H9 (cell line): ENCODE measurements around the gene CRAT. TPM values are rescaled to one million over a fixed set of nuclear protein-coding genes. Genes with fewer than 3 reads are reported as not detected.

Experiments
- DNase-seq: peaks from one replicate; pipeline ENCODE4 v3.0.0-alpha.2; 2017
- H2AFZ ChIP-seq: one replicate; pipeline ENCODE4 v1.6.1; 2013; ENCODE audit warnings: mild to moderate bottlenecking, low read length, control low read depth, moderate library complexity
- H2AK5ac ChIP-seq: 2 replicates; pipeline ENCODE4 v1.6.1; 2013; ENCODE audit warnings: low read length, control low read depth, mixed read lengths; ENCODE audit not compliant: insufficient read length
- H2BK120ac ChIP-seq: one replicate; pipeline ENCODE4 v1.6.1; 2013; ENCODE audit warnings: low read depth, mild to moderate bottlenecking, low read length, control low read depth, inconsistent platforms; ENCODE audit not compliant: poor library complexity, severe bottlenecking
- H2BK12ac ChIP-seq: 2 replicates; pipeline ENCODE4 v1.6.1; 2013; ENCODE audit warnings: low read length, control low read depth, mixed read lengths, low read depth; ENCODE audit not compliant: insufficient read length
- H2BK15ac ChIP-seq: 2 replicates; pipeline ENCODE4 v1.6.1; 2013; ENCODE audit warnings: low read depth, low read length, control low read depth
- H2BK20ac ChIP-seq: one replicate; pipeline ENCODE4 v1.6.1; 2013; ENCODE audit warnings: low read depth, mild to moderate bottlenecking, low read length, control low read depth, inconsistent platforms; ENCODE audit not compliant: poor library complexity, severe bottlenecking
- H2BK5ac ChIP-seq: 2 replicates; pipeline ENCODE4 v1.6.1; 2013; ENCODE audit warnings: low read length, control low read depth, mixed read lengths; ENCODE audit not compliant: insufficient read length
- H3K14ac ChIP-seq: 2 replicates; pipeline ENCODE4 v1.6.1; 2013; ENCODE audit warnings: low read length, control low read depth; ENCODE audit not compliant: insufficient read depth
- H3K18ac ChIP-seq: 2 replicates; pipeline ENCODE4 v1.6.1; 2013; ENCODE audit warnings: low read depth, mild to moderate bottlenecking, mixed read lengths, low read length, control low read depth; ENCODE audit not compliant: insufficient read length
- H3K23ac ChIP-seq: 2 replicates; pipeline ENCODE4 v1.6.1; 2013; ENCODE audit warnings: low read length, control low read depth, mixed read lengths, low read depth; ENCODE audit not compliant: insufficient read length
- H3K23me2 ChIP-seq: 2 replicates; pipeline ENCODE4 v1.6.1; 2013; ENCODE audit warnings: low read depth, mild to moderate bottlenecking, mixed read lengths, low read length, control low read depth; ENCODE audit not compliant: insufficient read length, poor library complexity, severe bottlenecking
- H3K27ac ChIP-seq: 2 replicates; pipeline ENCODE4 v1.5.1; 2013; ENCODE audit warnings: low read length, control low read depth, mixed read lengths, low read depth; ENCODE audit not compliant: insufficient read length
- H3K27me3 ChIP-seq: 2 replicates; pipeline ENCODE4 v1.6.1; 2013; ENCODE audit warnings: low read length, control low read depth, inconsistent platforms; ENCODE audit not compliant: insufficient read depth
- H3K4ac ChIP-seq: 2 replicates; pipeline ENCODE4 v1.6.1; 2013; ENCODE audit warnings: low read depth, mild to moderate bottlenecking, control low read depth, inconsistent platforms, low read length, moderate library complexity
- H3K4me1 ChIP-seq: 2 replicates; pipeline ENCODE4 v1.6.1; 2013; ENCODE audit warnings: low read length, control low read depth, inconsistent platforms; ENCODE audit not compliant: insufficient read depth
- H3K4me2 ChIP-seq: 2 replicates; pipeline ENCODE4 v1.6.1; 2013; ENCODE audit warnings: low read length, control low read depth, mixed read lengths; ENCODE audit not compliant: insufficient read length, insufficient read depth
- H3K56ac ChIP-seq: 2 replicates; pipeline ENCODE4 v1.6.1; 2013; ENCODE audit warnings: low read depth, mild to moderate bottlenecking, mixed read lengths, low read length, control low read depth; ENCODE audit not compliant: insufficient read length
- H3K79me1 ChIP-seq: 2 replicates; pipeline ENCODE4 v1.6.1; 2013; ENCODE audit warnings: low read depth, mild to moderate bottlenecking, moderate library complexity, low read length, control low read depth, inconsistent platforms; ENCODE audit not compliant: insufficient read depth, poor library complexity, severe bottlenecking
- H3K79me2 ChIP-seq: 2 replicates; pipeline ENCODE4 v1.6.1; 2013; ENCODE audit warnings: low read length, control low read depth, inconsistent platforms; ENCODE audit not compliant: insufficient read depth
- H3K9ac ChIP-seq: 2 replicates; pipeline ENCODE4 v1.6.1; 2013; ENCODE audit warnings: low read length, control low read depth, mixed read lengths; ENCODE audit not compliant: insufficient read length; ENCODE audit errors: extremely low read depth
- H3K9me3 ChIP-seq: one replicate; pipeline ENCODE4 v1.6.1; 2013; ENCODE audit warnings: low read depth, low read length, inconsistent platforms; ENCODE audit not compliant: control insufficient read depth
- H3T11ph ChIP-seq: one replicate; pipeline ENCODE4 v1.6.1; 2013; ENCODE audit warnings: mild to moderate bottlenecking, low read length, control low read depth, inconsistent platforms
- H4K20me1 ChIP-seq: one replicate; pipeline ENCODE4 v1.6.1; 2013; ENCODE audit not compliant: control insufficient read depth, insufficient read length, insufficient read depth
- H4K5ac ChIP-seq: 2 replicates; pipeline ENCODE4 v1.6.1; 2013; ENCODE audit warnings: low read depth, mild to moderate bottlenecking, mixed read lengths, low read length, control low read depth; ENCODE audit not compliant: insufficient read length
- H4K8ac ChIP-seq: replicated peaks from 2 replicates; pipeline ENCODE4 v1.6.1; 2013; ENCODE audit warnings: low read length, control low read depth, mixed read lengths, low read depth; ENCODE audit not compliant: insufficient read length
- H4K91ac ChIP-seq: 2 replicates; pipeline ENCODE4 v1.6.1; 2013; ENCODE audit warnings: low read depth, mild to moderate bottlenecking, moderate library complexity, mixed read lengths, low read length, control low read depth; ENCODE audit not compliant: insufficient read length
- H3K27ac Mint-ChIP-seq, 3 experiments: 2 replicates in 2 of 3; 3 replicates in 1 of 3; pipeline ENCODE4 v1.8.0; 2020 to 2021; ENCODE audit warnings: mixed read lengths in 3 of 3, mild to moderate bottlenecking in 1 of 3, moderate library complexity in 1 of 3
- H3K27me3 Mint-ChIP-seq: 2 replicates; pipeline ENCODE4 v1.8.0; 2021; ENCODE audit warnings: low read depth, mild to moderate bottlenecking, moderate library complexity, mixed read lengths
- H3K36me3 Mint-ChIP-seq, 3 experiments: 2 replicates in 2 of 3; 3 replicates in 1 of 3; pipeline ENCODE4 v1.8.0; 2020 to 2021; ENCODE audit warnings: low read depth in 3 of 3, mixed read lengths in 3 of 3; ENCODE audit not compliant: insufficient read depth in 1 of 3
- H3K4me1 Mint-ChIP-seq, 2 experiments: 2 replicates each; pipeline ENCODE4 v1.8.0; 2020; ENCODE audit warnings: mixed read lengths in 2 of 2
- H3K4me3 Mint-ChIP-seq, 2 experiments: 2 replicates in 1 of 2; 3 replicates in 1 of 2; pipeline ENCODE4 v1.8.0; 2020 to 2021; ENCODE audit warnings: mild to moderate bottlenecking in 2 of 2, mixed read lengths in 2 of 2, moderate library complexity in 1 of 2
- H3K9me3 Mint-ChIP-seq, 2 experiments: 2 replicates in 1 of 2; 3 replicates in 1 of 2; pipeline ENCODE4 v1.8.0; 2020; ENCODE audit warnings: mild to moderate bottlenecking in 2 of 2, mixed read lengths in 2 of 2, moderate library complexity in 1 of 2
- WGBS: extraction: QIAGEN DNeasy Blood & Tissue Kit; methylation state at CpG from one replicate; pipeline ENCODE4 v1.1.7; 2013; ENCODE audit warnings: missing lambda C conversion rate, low lambda C conversion rate, mixed read lengths; ENCODE audit not compliant: insufficient read length; ENCODE audit errors: extremely low coverage; 5-methylcytosine and 5-hydroxymethylcytosine counted together
- total RNA-seq: library from RNA; stranded (reverse); gene quantifications from 2 replicates; pipeline ENCODE4 v1.2.1, GENCODE V29; 2021
- TF ChIP-seq, protein P1 (sequence below): fragments of 200-600 bp; sonication (generic); conservative IDR thresholded peaks from 3 replicates; pipeline ENCODE4 v1.8.0; 2021; ENCODE audit warnings: antibody characterized with exemption, mild to moderate bottlenecking

Gene CRAT
- total RNA-seq, 1 experiment from 2014 or later: 15.0 TPM

DNA sequence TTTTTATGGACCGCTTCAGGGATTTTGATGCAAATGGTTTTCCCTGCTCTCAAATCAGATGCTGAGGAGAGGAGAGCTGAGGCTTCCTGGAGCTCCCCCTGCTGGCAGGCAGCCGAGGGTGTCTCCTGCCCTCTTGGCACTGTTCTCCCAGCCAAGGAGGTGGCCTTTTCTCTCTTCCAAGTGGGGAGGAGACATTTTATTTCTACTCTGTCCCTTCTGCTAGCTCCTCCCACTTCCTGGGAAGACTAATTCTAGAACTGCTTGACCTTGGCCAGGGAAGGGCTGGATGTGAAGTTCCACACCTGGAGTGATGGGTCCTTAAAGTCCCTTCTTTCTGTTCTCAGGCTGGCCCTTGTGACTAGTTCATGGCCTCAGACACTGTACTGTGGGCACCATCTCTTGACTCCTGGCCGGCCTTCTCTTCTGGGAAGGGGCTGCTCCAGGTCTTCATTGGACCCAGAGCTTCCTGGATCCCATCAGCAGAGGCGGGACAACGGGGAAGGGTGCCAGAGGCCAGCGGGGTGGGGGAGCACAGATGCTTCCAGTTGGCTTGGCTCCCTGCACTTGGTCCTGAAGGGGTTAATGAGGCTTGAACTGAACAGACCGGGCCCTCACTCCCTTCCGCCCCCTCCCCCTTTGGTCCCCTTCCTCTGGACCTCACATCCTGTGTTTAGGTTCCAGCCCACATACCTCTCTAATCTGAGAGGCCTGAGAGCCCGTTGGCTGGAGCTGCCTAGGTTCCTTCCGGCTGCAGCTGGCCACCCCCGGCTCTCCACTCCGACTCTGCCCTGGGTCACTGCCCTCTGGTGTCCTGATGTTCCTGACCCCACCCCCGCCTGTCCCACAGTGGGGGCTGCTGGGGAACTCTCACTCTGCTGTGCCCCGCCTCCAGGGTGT, 32.7 kb upstream of the CRAT start:
- H3K79me2 ChIP-seq: no peaks in the 10 kb centered on the region
- no peak overlapping the region for H3K9ac ChIP-seq
- H3K56ac ChIP-seq: no peak overlapping the region
- H2BK120ac ChIP-seq: peak overlapping the region; percentile 24
- no peak overlapping the region for H3K27ac ChIP-seq
- TF ChIP-seq, protein P1, sequence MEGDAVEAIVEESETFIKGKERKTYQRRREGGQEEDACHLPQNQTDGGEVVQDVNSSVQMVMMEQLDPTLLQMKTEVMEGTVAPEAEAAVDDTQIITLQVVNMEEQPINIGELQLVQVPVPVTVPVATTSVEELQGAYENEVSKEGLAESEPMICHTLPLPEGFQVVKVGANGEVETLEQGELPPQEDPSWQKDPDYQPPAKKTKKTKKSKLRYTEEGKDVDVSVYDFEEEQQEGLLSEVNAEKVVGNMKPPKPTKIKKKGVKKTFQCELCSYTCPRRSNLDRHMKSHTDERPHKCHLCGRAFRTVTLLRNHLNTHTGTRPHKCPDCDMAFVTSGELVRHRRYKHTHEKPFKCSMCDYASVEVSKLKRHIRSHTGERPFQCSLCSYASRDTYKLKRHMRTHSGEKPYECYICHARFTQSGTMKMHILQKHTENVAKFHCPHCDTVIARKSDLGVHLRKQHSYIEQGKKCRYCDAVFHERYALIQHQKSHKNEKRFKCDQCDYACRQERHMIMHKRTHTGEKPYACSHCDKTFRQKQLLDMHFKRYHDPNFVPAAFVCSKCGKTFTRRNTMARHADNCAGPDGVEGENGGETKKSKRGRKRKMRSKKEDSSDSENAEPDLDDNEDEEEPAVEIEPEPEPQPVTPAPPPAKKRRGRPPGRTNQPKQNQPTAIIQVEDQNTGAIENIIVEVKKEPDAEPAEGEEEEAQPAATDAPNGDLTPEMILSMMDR: peak; percentile 98
- WGBS: no CpG with 5 or more reads among the region's 14 CpGs
- H2BK12ac ChIP-seq: no peak overlapping the region
- H3K4me1 ChIP-seq: peaks cover 14% of the 10 kb centered on the region; the same call in 1 of the 2 replicates
- peaks cover 5% of the 10 kb centered on the region for H3K23me2 ChIP-seq
- H4K91ac ChIP-seq: no peak overlapping the region
- H3K79me1 ChIP-seq: no peaks in the 10 kb centered on the region
- Mint-ChIP-seq H3K4me1 (peaks cover 57 to 74% of the 10 kb centered on the region in 2 experiments), H3K36me3 (peaks cover 13 to 39% (median 26%) of the 10 kb centered on the region in 3 experiments; a peak in 6 of 7 replicates), H3K27ac (peak overlapping the region; percentile 69 to 92 (median 90); a peak in 6 of 7 replicates), H3K27me3 (peaks cover 1% of the 10 kb centered on the region; the same call in 1 of the 2 replicates), H3K4me3 (peak overlapping the region in 1 of 2 experiments; percentile 65; a peak in 3 of 5 replicates), H3K9me3 (no peaks in the 10 kb centered on the region; a peak in 1 of 5 replicates)
- H2AK5ac ChIP-seq: no peak overlapping the region
- H4K20me1 ChIP-seq: no peaks in the 10 kb centered on the region
- H2BK20ac ChIP-seq: no peak overlapping the region
- H2BK15ac ChIP-seq: no peak overlapping the region
- no peak overlapping the region; the same call in 1 of the 2 replicates for H3K4ac ChIP-seq
- no peaks in the 10 kb centered on the region for H3K27me3 ChIP-seq
- peak overlapping the region; percentile 17 for H3K18ac ChIP-seq
- H4K5ac ChIP-seq: no peak overlapping the region
- no peak overlapping the region for H3K14ac ChIP-seq
- peak; percentile 89 for DNase-seq
- H4K8ac ChIP-seq: no peak overlapping the region
- no peak overlapping the region for H3K23ac ChIP-seq
- H2BK5ac ChIP-seq: no peak overlapping the region
- H3K9me3 ChIP-seq: no peaks in the 10 kb centered on the region
- no peak overlapping the region for H3T11ph ChIP-seq
- H2AFZ ChIP-seq: no peak overlapping the region
- H3K4me2 ChIP-seq: no peak overlapping the region
